ENCODE results near the gene ZNF439.
"Not testable (repeated sequence)": the region's sequence is repeated elsewhere in the genome, so short reads cannot be mapped to it uniquely, and the experiment has no call there.

Gene ZNF439
- 0.29 to 5.6 (median 2.0) reads per million in 18 experiments for total RNA-seq

GRCh38 chr19:11848594-11849469, at the start of gene ZNF439:
TSS of gene ZNF439 (plus strand) at chr19:11848726. CDS start at chr19:11848868, 142 bp downstream.
- DNase-seq, result peak; percentile 75 to 81

GRCh38 chr19:11806354-11807098, 42.0 kb upstream of the ZNF439 start:
- DNase-seq, result no peak

- DNase-seq, result no peak
These were observed 41.5 kb upstream of the ZNF439 start for GRCh38 chr19:11807099-11807380.

- no peak for DNase-seq
These were observed 34.9 kb upstream of the ZNF439 start for GRCh38 chr19:11813703-11814028.

- DNase-seq, result peak; percentile 93 to 95
These were observed 34.4 kb upstream of the ZNF439 start, which contains the start of gene ZNF440 for GRCh38 chr19:11814029-11814699. TSS of gene ZNF440 (plus strand) at chr19:11814273. CDS start at chr19:11814448, 175 bp downstream.

- peak; percentile 24 to 25 for DNase-seq
These were observed 33.9 kb upstream of the ZNF439 start for GRCh38 chr19:11814700-11815035.

GRCh38 chr19:11821474-11822109, 26.9 kb upstream of the ZNF439 start:
- peak in 1 of 2 donors; percentile 41 for DNase-seq

GRCh38 chr19:11828957-11829876, 19.3 kb upstream of the ZNF439 start:
- not testable (repeated sequence) for DNase-seq

GRCh38 chr19:11832253-11832912, 16.1 kb upstream of the ZNF439 start:
- no peak for DNase-seq

GRCh38 chr19:11833541-11833940, 15.0 kb upstream of the ZNF439 start:
- DNase-seq, result no peak

GRCh38 chr19:11835626-11836066, 12.9 kb upstream of the ZNF439 start:
- not testable (repeated sequence) for DNase-seq

- no peak for DNase-seq
These were observed 4.8 kb upstream of the ZNF439 start for GRCh38 chr19:11843722-11844121.

- not testable (repeated sequence) for DNase-seq
These were observed 911 bp upstream of the ZNF439 start for GRCh38 chr19:11847615-11848014.

- DNase-seq, result no peak
These were observed 329 bp upstream of the ZNF439 start for GRCh38 chr19:11848200-11848593.

GRCh38 chr19:11850289-11850688, 1.8 kb downstream of the ZNF439 start:
- not testable (repeated sequence) for DNase-seq

GRCh38 chr19:11853358-11853757, 4.8 kb downstream of the ZNF439 start:
- DNase-seq, result no peak

- DNase-seq, result no peak
These were observed 8.2 kb downstream of the ZNF439 start for GRCh38 chr19:11856596-11857250.

GRCh38 chr19:11860721-11861120, 12.2 kb downstream of the ZNF439 start:
- DNase-seq, result no peak

GRCh38 chr19:11861301-11861700, 12.8 kb downstream of the ZNF439 start:
- DNase-seq, result no peak

GRCh38 chr19:11867766-11868165, 19.2 kb downstream of the ZNF439 start:
- DNase-seq, result not testable (repeated sequence)

- no peak for DNase-seq
These were observed 19.7 kb downstream of the ZNF439 start for GRCh38 chr19:11868188-11868587.

Measured in inflammatory macrophage (primary cell).